ENCODE data around the gene ADNP. TPM values are rescaled to one million over a fixed set of nuclear protein-coding genes. Genes with fewer than 3 reads are reported as not detected.
A peak's percentile ranks its signal among the peaks of the same experiment; 100 is the strongest.

Gene ADNP
- total and polyA plus RNA-seq, 2 of the 4 experiments (the other 2 are of a cell fraction): 23.3 to 24.8 TPM

DNA sequence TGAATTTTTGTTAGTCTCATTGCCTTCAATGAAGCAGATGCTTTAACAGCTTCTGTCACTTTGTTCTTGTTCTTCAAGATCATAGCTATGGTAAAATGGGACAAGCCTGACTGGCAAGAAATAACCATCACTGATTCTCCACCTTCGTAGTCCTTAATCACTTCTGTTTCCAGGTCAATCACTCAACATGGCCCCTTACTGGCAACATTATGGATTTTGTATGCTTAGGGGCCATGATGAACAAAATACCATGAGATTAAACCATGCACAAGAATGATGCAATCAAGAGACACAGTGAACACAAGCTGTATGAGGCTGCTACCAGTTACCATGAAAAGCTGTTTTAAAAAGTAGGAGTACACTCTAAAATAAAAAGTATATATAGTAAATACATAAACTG lies 32.8 kb downstream of the ADNP start:
- ChIA-PET CTCF (no interaction called here), POLR2A (ENCODE audit: unreplicated experiment) (no interaction called here)
- Histone ChIP-seq H2BK15ac (ENCODE audit: low read depth, low read length) (no peak overlapping the region), H3K36me3 (ENCODE audit: control insufficient read depth, insufficient read depth, low read length) (peaks cover 39% of the 10 kb centered on the region), H3K4me2 (ENCODE audit: low read depth, low read length) (no peak overlapping the region), H3K4me3 (ENCODE audit: insufficient read depth, low read depth, low read length) (no peak overlapping the region), H4K20me1 (ENCODE audit: insufficient read depth, low read length) (peaks cover 70% of the 10 kb centered on the region), H3K23ac (ENCODE audit: low read depth, low read length) (no peak overlapping the region), H3K9ac (ENCODE audit: low read depth, low read length) (no peak overlapping the region), H3K9me3 (ENCODE audit: control insufficient read depth, insufficient read depth, low read length) (no peaks in the 10 kb centered on the region), H2BK20ac (ENCODE audit: low read depth, low read length) (no peak overlapping the region), H3K14ac (replicated peaks; ENCODE audit: low read depth, low read length) (no peak overlapping the region), H3K18ac (ENCODE audit: low read depth, low read length) (no peak overlapping the region), H2AK5ac (ENCODE audit: low read depth, low read length) (no peak overlapping the region), H2AFZ (replicated peaks; ENCODE audit: low read length, poor library complexity) (no peak overlapping the region), H2BK5ac (ENCODE audit: low read depth, low read length, poor library complexity, severe bottlenecking) (no peak overlapping the region), H3K9me1 (ENCODE audit: insufficient read depth, low read length) (peaks cover 16% of the 10 kb centered on the region), H3K56ac (ENCODE audit: extremely low read depth, insufficient read depth, low read length) (no peak overlapping the region), H2BK120ac (ENCODE audit: low read depth, low read length) (no peak overlapping the region), H2AK9ac (replicated peaks; ENCODE audit: low read depth, low read length, poor library complexity) (no peak overlapping the region), H4K5ac (ENCODE audit: low read depth, low read length) (no peak overlapping the region), H3K79me1 (ENCODE audit: low read depth in 1 of 2, low read length in 2 of 2) (peaks cover 44 to 81% of the 10 kb centered on the region in 2 experiments), H4K91ac (ENCODE audit: insufficient read depth, low read depth, low read length) (peak overlapping the region; percentile 55), H3K4ac (ENCODE audit: low read depth, low read length) (0 out of 2 replicates have a peak overlapping the region, but pooled peaks have one; percentile 8), H3K4me1 (ENCODE audit: control insufficient read depth, insufficient read depth, low read length) (peaks cover 3% of the 10 kb centered on the region), H4K8ac (ENCODE audit: low read depth in 2 of 2, low read length in 2 of 2) (peak overlapping the region in 1 of 2 experiments; percentile 20; a peak in 1 of 4 replicates), H3K27ac (ENCODE audit: insufficient read depth, low read length) (peak overlapping the region; percentile 51; the same call in 1 of the 2 replicates), H3K27me3 (ENCODE audit: control insufficient read depth, insufficient read depth, low read length) (no peaks in the 10 kb centered on the region)
- BruUV-seq (replicated peaks): no TSS peak
- peak; percentile 85 for TF ChIP-seq CEBPB (IDR thresholded peaks at IDR 0.05; ENCODE audit: low read depth, low read length)
- no peak for TF ChIP-seq CTCF (conservative IDR thresholded peaks at IDR 0.05; ENCODE audit: low read depth, low read length)
- no peak for TF ChIP-seq MXI1 (IDR thresholded peaks at IDR 0.05; ENCODE audit: borderline replicate concordance, low read depth, low read length)
- TF ChIP-seq USF2 (IDR thresholded peaks at IDR 0.05; ENCODE audit: low read depth, low read length): no peak
- no peak for TF ChIP-seq SMC3 (IDR thresholded peaks at IDR 0.05; ENCODE audit: low read depth, low read length)
- dilution Hi-C loops (cut with HindIII; ENCODE audit: low sequenced_read_pairs, unreplicated experiment) (no loop called here), intact Hi-C loops (cut with micrococcal nuclease) (no loop called here), in situ Hi-C loops (cut with MboI; ENCODE audit: low sequenced_read_pairs) (no loop called here)
- WGBS, 2 experiments (ENCODE audit: extremely low coverage in 2 of 2, insufficient read length in 1 of 2): no CpG with 5 or more reads among the region's 1 CpG
- DNase-seq (peak; percentile 28), ATAC-seq (ENCODE audit: low read depth) (no peak)

All from IMR-90 (cell line).